CD8-positive, alpha-beta memory T cell (primary cell): ENCODE results near the gene ACTL10. TPM values are rescaled to one million over a fixed set of nuclear protein-coding genes. Genes with fewer than 3 reads are reported as not detected.
A peak's percentile ranks its signal among the peaks of the same experiment; 100 is the strongest.

ENCODE experiments used
- CTCF ChIA-PET: fragments of 350-600 bp; sonication (Branson Sonifier 250); formaldehyde crosslinking; loops from one replicate; lab custom pipeline; 2021; ENCODE audit warnings: antibody characterized with exemption; lab: Charles Lee
- POLR2A ChIA-PET: fragments of 350-600 bp; sonication (Branson Sonifier 250); formaldehyde crosslinking; loops from one replicate; lab custom pipeline; 2021; ENCODE audit warnings: antibody characterized with exemption; lab: Charles Lee
- DNase-seq, 5 donors: peaks; one replicate each; pipeline versions ENCODE4 v3.0.0 to v3.0.0-alpha.2; 2020 to 2022; ENCODE audit warnings: mixed read lengths in 1 of 5
- H3K27ac ChIP-seq: one replicate; pipeline ENCODE4 v1.7.0; 2013; ENCODE audit warnings: low read depth, mild to moderate bottlenecking, low read length, moderate library complexity
- H3K27me3 ChIP-seq: 2 replicates; pipeline ENCODE4 v1.7.0; 2013; ENCODE audit warnings: low read length, mild to moderate bottlenecking; ENCODE audit not compliant: insufficient read depth, poor library complexity, severe bottlenecking
- H3K36me3 ChIP-seq: 2 replicates; pipeline ENCODE4 v1.7.0; 2013; ENCODE audit warnings: mild to moderate bottlenecking, low read length, moderate library complexity; ENCODE audit not compliant: insufficient read depth
- H3K4me1 ChIP-seq: 2 replicates; pipeline ENCODE4 v1.7.0; 2013; ENCODE audit warnings: mild to moderate bottlenecking, low read length, moderate library complexity; ENCODE audit not compliant: insufficient read depth
- H3K4me3 ChIP-seq: 2 replicates; pipeline ENCODE4 v1.7.0; 2013; ENCODE audit warnings: mild to moderate bottlenecking, low read length
- H3K9me3 ChIP-seq: 2 replicates; pipeline ENCODE4 v1.7.0; 2013; ENCODE audit warnings: mild to moderate bottlenecking, low read length
- H3K27ac Mint-ChIP-seq, 8 donors: one replicate each; pipeline ENCODE4 v1.8.0; 2020 to 2021; ENCODE audit warnings: mixed read lengths in 8 of 8, mild to moderate bottlenecking in 6 of 8, inconsistent platforms in 3 of 8, moderate library complexity in 3 of 8
- H3K27me3 Mint-ChIP-seq, 2 donors: one replicate each; pipeline ENCODE4 v1.8.0; 2020 to 2021; ENCODE audit warnings: mixed read lengths in 2 of 2, mild to moderate bottlenecking in 1 of 2, moderate library complexity in 1 of 2
- H3K36me3 Mint-ChIP-seq, 3 donors: one replicate each; pipeline ENCODE4 v1.8.0; 2020 to 2021; ENCODE audit warnings: mixed read lengths in 3 of 3, inconsistent platforms in 1 of 3, mild to moderate bottlenecking in 1 of 3
- H3K4me1 Mint-ChIP-seq, 3 donors: one replicate each; pipeline ENCODE4 v1.8.0; 2020 to 2021; ENCODE audit warnings: mixed read lengths in 3 of 3, inconsistent platforms in 1 of 3, mild to moderate bottlenecking in 1 of 3
- H3K4me3 Mint-ChIP-seq, 7 donors: one replicate each; pipeline ENCODE4 v1.8.0; 2020 to 2021; ENCODE audit warnings: mixed read lengths in 7 of 7, mild to moderate bottlenecking in 6 of 7, moderate library complexity in 4 of 7, inconsistent platforms in 2 of 7
- H3K9me3 Mint-ChIP-seq, 5 donors: one replicate each; pipeline ENCODE4 v1.8.0; 2020 to 2022; ENCODE audit warnings: mixed read lengths in 5 of 5, mild to moderate bottlenecking in 3 of 5, moderate library complexity in 2 of 5, inconsistent platforms in 1 of 5
- polyA plus RNA-seq: library from polyadenylated mRNA; unstranded; fragments of 300-500 nt; fragmentation: Illumina TruSeq; gene quantifications from one replicate; pipeline ENCODE4 v1.2.3, GENCODE V29; 2021
- total RNA-seq, 2 experiments: library from RNA; stranded (reverse); gene quantifications; one replicate each; pipeline ENCODE4 v1.2.3, GENCODE V29; 2021

The ACTL10 gene
- total and polyA plus RNA-seq, 3 experiments from 2014 or later: 3.8 to 6.6 (median 4.6) TPM

GRCh38 chr20:33667676-33668465, 1.1 kb downstream of the ACTL10 start:
- DNase-seq: peak; percentile 71 to 82 (median 76)
- Histone ChIP-seq H3K4me3 (peak overlapping the region; percentile 77), H3K27ac (no peak overlapping the region), H3K4me1 (peaks cover 30% of the 10 kb centered on the region), H3K36me3 (no peaks in the 10 kb centered on the region), H3K27me3 (no peaks in the 10 kb centered on the region), H3K9me3 (no peaks in the 10 kb centered on the region)
- peaks cover 0 to 5% (median 0%) of the 10 kb centered on the region in 3 donors for H3K36me3 Mint-ChIP-seq
- POLR2A ChIA-PET: interaction anchor here (0.6 to 4.4 kb wide), 10 partner anchors 11 to 877 kb away, joined by 3 to 24 read pairs (median 5); partner anchors contain the start of genes CBFA2T2, SNTA1 and ZNF341
- H3K27ac Mint-ChIP-seq: peak overlapping the region in 7 of 8 donors; percentile 21 to 84 (median 57)
- peak overlapping the region; percentile 69 to 94 (median 80) for H3K4me3 Mint-ChIP-seq
- H3K27me3 Mint-ChIP-seq: no peaks in the 10 kb centered on the region
- no peaks in the 10 kb centered on the region for H3K9me3 Mint-ChIP-seq
- H3K4me1 Mint-ChIP-seq: peaks cover 29 to 53% (median 40%) of the 10 kb centered on the region in 3 donors
- CTCF ChIA-PET: interaction anchor here (0.7 to 7.2 kb wide), 43 partner anchors 8 to 409 kb away, joined by 3 to 103 read pairs (median 4); partner anchors contain the start of genes CBFA2T2, CDK5RAP1, E2F1 and PXMP4

GRCh38 chr20:33668466-33669155, 1.9 kb downstream of the ACTL10 start:
- Histone ChIP-seq H3K27ac (no peak overlapping the region), H3K4me1 (peaks cover 34% of the 10 kb centered on the region), H3K27me3 (no peaks in the 10 kb centered on the region), H3K36me3 (no peaks in the 10 kb centered on the region), H3K9me3 (no peaks in the 10 kb centered on the region), H3K4me3 (no peak overlapping the region)
- CTCF ChIA-PET: interaction anchor here (0.7 to 7.2 kb wide), 32 partner anchors 13 to 404 kb away, joined by 3 to 103 read pairs (median 5); partner anchors contain the start of genes CBFA2T2, CDK5RAP1, E2F1 and PXMP4
- peak overlapping the region in 6 of 8 donors; percentile 21 to 68 (median 56) for H3K27ac Mint-ChIP-seq
- peaks cover 0 to 5% (median 0%) of the 10 kb centered on the region in 3 donors for H3K36me3 Mint-ChIP-seq
- no peaks in the 10 kb centered on the region for H3K27me3 Mint-ChIP-seq
- peak overlapping the region; percentile 35 to 94 (median 80) for H3K4me3 Mint-ChIP-seq
- H3K9me3 Mint-ChIP-seq: no peaks in the 10 kb centered on the region
- POLR2A ChIA-PET: interaction anchor here (0.6 to 4.4 kb wide), 7 partner anchors 10 to 878 kb away, joined by 3 to 24 read pairs (median 5); partner anchors contain the start of genes CBFA2T2 and SNTA1
- H3K4me1 Mint-ChIP-seq: peaks cover 33 to 54% (median 41%) of the 10 kb centered on the region in 3 donors
- DNase-seq: no peak

GRCh38 chr20:33669224-33669623, 2.5 kb downstream of the ACTL10 start:
- Mint-ChIP-seq H3K4me3 (peak overlapping the region in 1 of 7 donors; percentile 87), H3K36me3 (peaks cover 0 to 7% (median 0%) of the 10 kb centered on the region in 3 donors), H3K27me3 (no peaks in the 10 kb centered on the region), H3K27ac (peak overlapping the region in 2 of 8 donors; percentile 26 to 68), H3K4me1 (peaks cover 31 to 52% (median 42%) of the 10 kb centered on the region in 3 donors), H3K9me3 (no peaks in the 10 kb centered on the region)
- Histone ChIP-seq H3K27me3 (no peaks in the 10 kb centered on the region), H3K27ac (no peak overlapping the region), H3K9me3 (no peaks in the 10 kb centered on the region), H3K4me3 (no peak overlapping the region), H3K36me3 (no peaks in the 10 kb centered on the region), H3K4me1 (peaks cover 32% of the 10 kb centered on the region)
- POLR2A ChIA-PET: interaction anchor here (0.5 to 4.4 kb wide), 2 partner anchors 9 to 61 kb away, joined by 4 to 24 read pairs; no protein-coding TSS in a partner anchor
- CTCF ChIA-PET: interaction anchor here (1.4 to 7.2 kb wide), 12 partner anchors 12 to 268 kb away, joined by 3 to 103 read pairs (median 14); partner anchors contain the start of genes CBFA2T2, CDK5RAP1, PXMP4 and ZNF341
- no peak for DNase-seq

GRCh38 chr20:33669873-33670640, 3.3 kb downstream of the ACTL10 start:
- H3K36me3 Mint-ChIP-seq: peaks cover 0 to 7% (median 0%) of the 10 kb centered on the region in 3 donors
- H3K9me3 Mint-ChIP-seq: no peaks in the 10 kb centered on the region
- H3K4me3 Mint-ChIP-seq: peak overlapping the region in 1 of 7 donors; percentile 62
- H3K27me3 Mint-ChIP-seq: no peaks in the 10 kb centered on the region
- H3K27ac Mint-ChIP-seq: peak overlapping the region in 5 of 8 donors; percentile 29 to 87 (median 54)
- CTCF ChIA-PET: interaction anchor here (1.4 to 7.2 kb wide), 3 partner anchors 11 to 212 kb away, joined by 4 to 103 read pairs (median 52); no protein-coding TSS in a partner anchor
- DNase-seq: no peak
- Histone ChIP-seq H3K27ac (no peak overlapping the region), H3K4me1 (peaks cover 33% of the 10 kb centered on the region), H3K4me3 (no peak overlapping the region), H3K36me3 (no peaks in the 10 kb centered on the region), H3K27me3 (no peaks in the 10 kb centered on the region), H3K9me3 (no peaks in the 10 kb centered on the region)
- peaks cover 26 to 50% (median 38%) of the 10 kb centered on the region in 3 donors for H3K4me1 Mint-ChIP-seq
- POLR2A ChIA-PET: interaction anchor here (0.5 to 4.4 kb wide), 3 partner anchors 9 to 60 kb away, joined by 4 to 24 read pairs (median 6); no protein-coding TSS in a partner anchor

- Mint-ChIP-seq H3K9me3 (no peaks in the 10 kb centered on the region), H3K27ac (peak overlapping the region in 6 of 8 donors; percentile 26 to 85 (median 50)), H3K36me3 (peaks cover 0 to 7% (median 0%) of the 10 kb centered on the region in 3 donors), H3K27me3 (no peaks in the 10 kb centered on the region), H3K4me3 (peak overlapping the region in 2 of 7 donors; percentile 24 to 84), H3K4me1 (peaks cover 26 to 46% (median 35%) of the 10 kb centered on the region in 3 donors)
- ChIA-PET POLR2A (interaction anchor here (0.6 to 4.4 kb wide), 3 partner anchors 8 to 19 kb away, joined by 4 to 24 read pairs (median 6); no protein-coding TSS in a partner anchor), CTCF (interaction anchor here (1.4 to 7.2 kb wide), 3 partner anchors 11 to 213 kb away, joined by 4 to 103 read pairs (median 52); no protein-coding TSS in a partner anchor)
- Histone ChIP-seq H3K27ac (no peak overlapping the region), H3K36me3 (no peaks in the 10 kb centered on the region), H3K27me3 (no peaks in the 10 kb centered on the region), H3K9me3 (no peaks in the 10 kb centered on the region), H3K4me1 (peaks cover 36% of the 10 kb centered on the region), H3K4me3 (no peak overlapping the region)
- no peak for DNase-seq
These were observed 4.2 kb downstream of the ACTL10 start for GRCh38 chr20:33670715-33671499.

GRCh38 chr20:33671573-33672288, 5.0 kb downstream of the ACTL10 start:
- Histone ChIP-seq H3K4me3 (no peak overlapping the region), H3K27me3 (no peaks in the 10 kb centered on the region), H3K9me3 (no peaks in the 10 kb centered on the region), H3K27ac (no peak overlapping the region), H3K4me1 (peaks cover 29% of the 10 kb centered on the region), H3K36me3 (no peaks in the 10 kb centered on the region)
- Mint-ChIP-seq H3K4me1 (peaks cover 20 to 39% (median 30%) of the 10 kb centered on the region in 3 donors), H3K36me3 (peaks cover 0 to 4% (median 0%) of the 10 kb centered on the region in 3 donors), H3K27ac (peak overlapping the region in 7 of 8 donors; percentile 45 to 85 (median 68)), H3K4me3 (peak overlapping the region in 6 of 7 donors; percentile 35 to 84 (median 41)), H3K27me3 (no peaks in the 10 kb centered on the region), H3K9me3 (no peaks in the 10 kb centered on the region)
- POLR2A ChIA-PET: interaction anchor here (1.0 kb wide), 1 partner anchor 8 kb away, joined by 4 read pairs; no protein-coding TSS in a partner anchor
- no peak for DNase-seq
- CTCF ChIA-PET: interaction anchor here (5.4 to 7.2 kb wide), 2 partner anchors 10 to 214 kb away, joined by 52 to 103 read pairs; no protein-coding TSS in a partner anchor
